K562 (cell line): Measurements from ENCODE around the gene CGB8. TPM values are rescaled to one million over a fixed set of nuclear protein-coding genes. Genes with fewer than 3 reads are reported as not detected.

ENCODE experiments used
- CBX1 ChIP-seq: sonication (generic); IDR thresholded peaks from 2 replicates; pipeline ENCODE4 v1.6.1; 2016; ENCODE audit warnings: antibody characterized with exemption, low read depth, mild to moderate bottlenecking
- CCNT2 ChIP-seq: IDR thresholded peaks from 2 replicates; pipeline ENCODE4 v1.6.1; 2011; ENCODE audit warnings: borderline replicate concordance, low read depth, mild to moderate bottlenecking, moderate library complexity, mixed read lengths, low read length; ENCODE audit not compliant: insufficient read length; ENCODE audit errors: extremely low read depth
- CREM ChIP-seq: IDR thresholded peaks from 2 replicates; pipeline ENCODE4 v1.6.1; 2014; ENCODE audit warnings: antibody characterized with exemption, low read depth
- GTF2E2 ChIP-seq: fragments of 200-800 bp; sonication (Bioruptor generic); IDR thresholded peaks from 2 replicates; pipeline ENCODE4 v1.6.1; 2016; ENCODE audit warnings: missing genetic modification characterization, missing compliant biosample characterization
- NFIX ChIP-seq: fragments of 250-450 bp; sonication (Bioruptor Pico); IDR thresholded peaks from 2 replicates; pipeline ENCODE4 v1.4.0; 2020; ENCODE audit warnings: low read depth, mild to moderate bottlenecking, moderate library complexity
- PCBP1 ChIP-seq: fragments of 200-400 bp; formaldehyde crosslinking; IDR thresholded peaks from 2 replicates; pipeline ENCODE4 v1.6.1; 2018; ENCODE audit warnings: mild to moderate bottlenecking, low read depth, low read length; ENCODE audit not compliant: poor library complexity, severe bottlenecking
- TOE1 ChIP-seq, 2 experiments: fragments of 450-650 bp in 1 of 2; sonication (generic) in 1 of 2; formaldehyde crosslinking in 1 of 2; IDR thresholded peaks; 2 replicates each; pipeline versions ENCODE4 v1.7.1 to v1.8.0; 2016 to 2022; ENCODE audit warnings: borderline replicate concordance in 2 of 2, mild to moderate bottlenecking in 2 of 2, antibody characterized with exemption in 1 of 2, inconsistent platforms in 1 of 2, low read depth in 1 of 2, missing genetic modification reagents in 1 of 2, moderate library complexity in 1 of 2
- ZBTB40 ChIP-seq, 2 experiments: fragments of 450-650 bp in 1 of 2; sonication (generic) in 1 of 2; formaldehyde crosslinking in 1 of 2; IDR thresholded peaks; 2 replicates each; pipeline versions ENCODE4 v1.7.1 to v1.9.0; 2016 to 2022; ENCODE audit warnings: inconsistent platforms in 1 of 2, mild to moderate bottlenecking in 1 of 2, missing genetic modification reagents in 1 of 2
- ZBTB9 ChIP-seq: fragments of 450-650 bp; formaldehyde crosslinking; IDR thresholded peaks from 2 replicates; pipeline ENCODE4 v1.4.0; 2020; ENCODE audit warnings: mild to moderate bottlenecking, moderate library complexity
- ZNF165 ChIP-seq: fragments of 250-450 bp; sonication (Bioruptor Pico); IDR thresholded peaks from 2 replicates; pipeline ENCODE4 v1.4.0; 2020; ENCODE audit warnings: borderline replicate concordance
- ZNF511 ChIP-seq: sonication (generic); formaldehyde crosslinking; IDR thresholded peaks from 2 replicates; pipeline ENCODE4 v1.8.0; 2022; ENCODE audit warnings: mild to moderate bottlenecking, missing genetic modification reagents
- polyA plus RNA-seq, 8 experiments: library from polyadenylated mRNA; depleted of rRNA in 4 of 8; stranded (reverse) in 5 of 8; unstranded in 3 of 8; fragments of >200 nt; fragmentation: Nextera tagmentation in 2 of 8; fragmentation: Illumina TruSeq in 1 of 8; extraction: Ambion mirVana in 2 of 8; extraction: Trizol in 1 of 8; gene quantifications; 2 replicates each; pipeline versions ENCODE4 v1.2.1 to v1.2.3, GENCODE V29; 2011 to 2014; ENCODE audit warnings: inconsistent platforms in 1 of 8, missing spikeins in 1 of 8
- total RNA-seq, 7 experiments: library from RNA; depleted of rRNA in 6 of 7; stranded (reverse); fragments of >200 nt in 6 of 7; fragmentation: Illumina TruSeq in 2 of 7; extraction: Trizol in 2 of 7; gene quantifications; 2 replicates each; pipeline versions ENCODE4 v1.2.1 to v1.2.3, GENCODE V29; 2011 to 2021; ENCODE audit warnings: low replicate concordance in 1 of 7

The CGB8 gene
- total and polyA plus RNA-seq, 9 of the 15 experiments (the other 6 are each of a cell fraction or from before 2014, with no cell fraction given): not detected

GRCh38 chr19:49085020-49085867, 36.3 kb upstream of the CGB8 start, which contains the start of gene SNRNP70 (continued):
- TF ChIP-seq ZBTB9 (CRISPR knock-in tag) (peak; percentile 94; the same call in 1 of the 2 replicates), CBX1 (peak; percentile 83), CCNT2 (peak; percentile 82), GTF2E2 (peak; percentile 97), TOE1 (IDR thresholded peaks at IDR 0.05; ENCODE audit: borderline replicate concordance) (peak; percentile 19; the same call in 1 of the 2 replicates), TOE1 (CRISPR knock-in tag; IDR thresholded peaks at IDR 0.05; ENCODE audit: borderline replicate concordance, low read depth) (peak; percentile 79; the same call in 1 of the 2 replicates), CREM (peak; percentile 90), ZNF511 (CRISPR knock-in tag) (peak; percentile 60; the same call in 1 of the 2 replicates), ZBTB40 (IDR thresholded peaks at IDR 0.05) (peak; percentile 19; the same call in 1 of the 2 replicates), ZBTB40 (CRISPR knock-in tag; IDR thresholded peaks at IDR 0.05) (no peak), NFIX (peak; percentile 51; the same call in 1 of the 2 replicates), ZNF165 (peak; percentile 83; the same call in 1 of the 2 replicates), PCBP1 (peak; percentile 98)
